Ishikawa (cell line): Measurements from ENCODE around the gene MTHFD2.

ENCODE experiments used
- CEBPB ChIP-seq: IDR thresholded peaks from 2 replicates; pipeline ENCODE4 v1.6.1; 2012
- CREB1 ChIP-seq: IDR thresholded peaks from 2 replicates; pipeline ENCODE4 v1.6.1; 2012; ENCODE audit warnings: low read depth
- EGR1 ChIP-seq: IDR thresholded peaks from 2 replicates; pipeline ENCODE4 v1.6.1; 2012
- EP300 ChIP-seq: IDR thresholded peaks from 2 replicates; pipeline ENCODE4 v1.6.1; 2012; ENCODE audit warnings: borderline replicate concordance
- FOXM1 ChIP-seq: IDR thresholded peaks from 2 replicates; pipeline ENCODE4 v1.6.1; 2012; ENCODE audit warnings: low read depth, borderline replicate concordance
- NFIC ChIP-seq: IDR thresholded peaks from 2 replicates; pipeline ENCODE4 v1.6.1; 2012
- RAD21 ChIP-seq: IDR thresholded peaks from 2 replicates; pipeline ENCODE4 v1.6.1; 2012; ENCODE audit warnings: low read depth
- TAF1 ChIP-seq: IDR thresholded peaks from 2 replicates; pipeline ENCODE4 v1.6.1; 2012; ENCODE audit warnings: low read depth, mild to moderate bottlenecking
- TCF12 ChIP-seq: IDR thresholded peaks from 2 replicates; pipeline ENCODE4 v1.6.1; 2012; ENCODE audit warnings: low read depth
- TEAD4 ChIP-seq: IDR thresholded peaks from 2 replicates; pipeline ENCODE4 v1.6.1; 2012
- YY1 ChIP-seq: IDR thresholded peaks from 2 replicates; pipeline ENCODE4 v1.6.1; 2012; ENCODE audit warnings: low read depth
- ZBTB7A ChIP-seq: IDR thresholded peaks from 2 replicates; pipeline ENCODE4 v1.6.1; 2012; ENCODE audit warnings: low read depth
- TF ChIP-seq, protein P1 (sequence below): IDR thresholded peaks from 2 replicates; pipeline ENCODE4 v1.6.1; 2012
- TF ChIP-seq, protein P2 (sequence below): IDR thresholded peaks from 2 replicates; pipeline ENCODE4 v1.6.1; 2012; ENCODE audit warnings: low read depth, mild to moderate bottlenecking
- TF ChIP-seq, protein P3 (sequence below): IDR thresholded peaks from 2 replicates; pipeline ENCODE4 v1.6.1; 2012

MTHFD2 gene

DNA sequence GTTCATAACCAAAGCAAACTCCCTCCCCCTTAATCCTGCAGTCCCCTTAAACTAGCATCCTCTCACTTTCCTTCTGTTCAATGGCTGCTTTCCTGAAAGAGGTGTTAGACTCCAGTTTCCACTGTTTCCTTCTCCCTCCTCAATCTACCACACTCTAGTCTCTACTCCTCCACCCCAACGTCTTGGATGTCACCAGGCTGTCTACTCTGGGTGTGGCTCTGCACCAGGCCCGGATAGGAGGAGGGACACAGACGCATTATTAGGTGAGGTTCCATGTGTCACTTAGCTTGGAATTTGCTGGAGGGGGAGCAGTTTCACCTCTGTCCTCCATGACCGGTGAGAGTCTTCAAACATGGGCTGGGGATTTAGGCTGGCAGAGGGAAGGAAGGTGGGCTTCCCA lies 61.3 kb downstream of the MTHFD2 start:
- TF ChIP-seq CEBPB (no peak), EGR1 (no peak), CREB1 (no peak), TCF12 (no peak), TEAD4 (no peak), RAD21 (no peak), FOXM1 (no peak), EP300 (no peak), NFIC (no peak), ZBTB7A (no peak), TAF1 (no peak), YY1 (no peak)
- TF ChIP-seq, protein P1, sequence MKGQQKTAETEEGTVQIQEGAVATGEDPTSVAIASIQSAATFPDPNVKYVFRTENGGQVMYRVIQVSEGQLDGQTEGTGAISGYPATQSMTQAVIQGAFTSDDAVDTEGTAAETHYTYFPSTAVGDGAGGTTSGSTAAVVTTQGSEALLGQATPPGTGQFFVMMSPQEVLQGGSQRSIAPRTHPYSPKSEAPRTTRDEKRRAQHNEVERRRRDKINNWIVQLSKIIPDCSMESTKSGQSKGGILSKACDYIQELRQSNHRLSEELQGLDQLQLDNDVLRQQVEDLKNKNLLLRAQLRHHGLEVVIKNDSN: no peak
- TF ChIP-seq, protein P2, sequence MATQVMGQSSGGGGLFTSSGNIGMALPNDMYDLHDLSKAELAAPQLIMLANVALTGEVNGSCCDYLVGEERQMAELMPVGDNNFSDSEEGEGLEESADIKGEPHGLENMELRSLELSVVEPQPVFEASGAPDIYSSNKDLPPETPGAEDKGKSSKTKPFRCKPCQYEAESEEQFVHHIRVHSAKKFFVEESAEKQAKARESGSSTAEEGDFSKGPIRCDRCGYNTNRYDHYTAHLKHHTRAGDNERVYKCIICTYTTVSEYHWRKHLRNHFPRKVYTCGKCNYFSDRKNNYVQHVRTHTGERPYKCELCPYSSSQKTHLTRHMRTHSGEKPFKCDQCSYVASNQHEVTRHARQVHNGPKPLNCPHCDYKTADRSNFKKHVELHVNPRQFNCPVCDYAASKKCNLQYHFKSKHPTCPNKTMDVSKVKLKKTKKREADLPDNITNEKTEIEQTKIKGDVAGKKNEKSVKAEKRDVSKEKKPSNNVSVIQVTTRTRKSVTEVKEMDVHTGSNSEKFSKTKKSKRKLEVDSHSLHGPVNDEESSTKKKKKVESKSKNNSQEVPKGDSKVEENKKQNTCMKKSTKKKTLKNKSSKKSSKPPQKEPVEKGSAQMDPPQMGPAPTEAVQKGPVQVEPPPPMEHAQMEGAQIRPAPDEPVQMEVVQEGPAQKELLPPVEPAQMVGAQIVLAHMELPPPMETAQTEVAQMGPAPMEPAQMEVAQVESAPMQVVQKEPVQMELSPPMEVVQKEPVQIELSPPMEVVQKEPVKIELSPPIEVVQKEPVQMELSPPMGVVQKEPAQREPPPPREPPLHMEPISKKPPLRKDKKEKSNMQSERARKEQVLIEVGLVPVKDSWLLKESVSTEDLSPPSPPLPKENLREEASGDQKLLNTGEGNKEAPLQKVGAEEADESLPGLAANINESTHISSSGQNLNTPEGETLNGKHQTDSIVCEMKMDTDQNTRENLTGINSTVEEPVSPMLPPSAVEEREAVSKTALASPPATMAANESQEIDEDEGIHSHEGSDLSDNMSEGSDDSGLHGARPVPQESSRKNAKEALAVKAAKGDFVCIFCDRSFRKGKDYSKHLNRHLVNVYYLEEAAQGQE: no peak
- TF ChIP-seq, protein P3, sequence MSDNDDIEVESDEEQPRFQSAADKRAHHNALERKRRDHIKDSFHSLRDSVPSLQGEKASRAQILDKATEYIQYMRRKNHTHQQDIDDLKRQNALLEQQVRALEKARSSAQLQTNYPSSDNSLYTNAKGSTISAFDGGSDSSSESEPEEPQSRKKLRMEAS: no peak

DNA sequence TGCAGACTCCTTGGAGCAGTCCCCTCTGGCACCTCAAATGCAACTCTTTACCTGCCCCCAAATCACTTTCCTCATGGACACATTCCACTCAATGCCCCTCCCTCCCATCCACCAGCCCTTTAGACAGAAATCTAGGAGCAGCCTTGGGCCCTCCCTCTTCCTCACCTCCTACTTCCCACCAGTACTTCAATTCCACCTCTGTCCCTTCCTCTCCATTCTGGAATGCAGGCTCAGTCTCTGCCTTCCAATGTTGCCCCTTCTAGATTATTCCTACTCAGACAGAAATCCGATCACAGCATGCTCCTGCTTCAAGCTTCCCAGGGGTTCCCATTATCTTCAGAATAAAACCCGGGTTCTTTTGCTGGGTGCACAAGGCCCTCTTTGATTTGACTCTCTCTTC lies 62.1 kb downstream of the MTHFD2 start:
- TF ChIP-seq NFIC (no peak), TAF1 (no peak), CEBPB (no peak), TEAD4 (no peak), YY1 (no peak), FOXM1 (no peak), CREB1 (no peak), RAD21 (no peak), EGR1 (no peak), ZBTB7A (no peak), EP300 (no peak), TCF12 (no peak)
- TF ChIP-seq, protein P3: no peak
- TF ChIP-seq, protein P1: no peak
- TF ChIP-seq, protein P2: no peak

DNA sequence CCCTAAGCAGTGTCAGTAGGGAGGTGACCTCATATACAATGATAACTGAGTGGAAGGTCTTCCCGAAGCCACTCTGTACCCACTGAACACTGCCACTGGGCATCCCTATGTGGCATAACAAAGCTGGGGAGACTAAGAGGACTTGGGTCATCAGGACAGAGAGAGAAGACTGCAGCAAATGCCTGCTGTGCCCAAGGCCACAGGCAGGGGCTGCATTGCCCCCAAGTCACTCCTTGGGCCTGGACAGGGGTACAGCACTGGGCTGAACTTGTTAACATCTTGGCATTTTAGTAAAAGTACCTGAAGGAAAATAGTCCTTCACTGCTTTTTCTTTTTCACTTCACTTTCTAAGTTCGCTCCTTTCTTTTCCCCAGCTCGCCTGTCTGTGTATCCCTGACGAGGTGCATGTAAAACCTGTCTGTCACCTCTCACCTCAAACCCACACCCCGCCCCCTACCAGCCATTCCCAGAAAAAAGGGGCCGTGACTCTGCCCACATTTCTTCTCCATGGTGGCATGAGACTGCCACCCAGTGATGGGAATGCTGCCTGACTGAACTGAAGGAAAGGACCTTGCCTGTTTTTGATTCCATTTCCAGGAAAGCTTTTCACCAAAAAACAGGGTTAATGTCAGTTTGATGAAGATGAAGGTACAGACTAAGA lies 62.9 kb downstream of the MTHFD2 start:
- TF ChIP-seq TCF12 (no peak), RAD21 (peak; percentile 70), FOXM1 (no peak), CEBPB (no peak), TEAD4 (peak; percentile 73), EP300 (no peak)

DNA sequence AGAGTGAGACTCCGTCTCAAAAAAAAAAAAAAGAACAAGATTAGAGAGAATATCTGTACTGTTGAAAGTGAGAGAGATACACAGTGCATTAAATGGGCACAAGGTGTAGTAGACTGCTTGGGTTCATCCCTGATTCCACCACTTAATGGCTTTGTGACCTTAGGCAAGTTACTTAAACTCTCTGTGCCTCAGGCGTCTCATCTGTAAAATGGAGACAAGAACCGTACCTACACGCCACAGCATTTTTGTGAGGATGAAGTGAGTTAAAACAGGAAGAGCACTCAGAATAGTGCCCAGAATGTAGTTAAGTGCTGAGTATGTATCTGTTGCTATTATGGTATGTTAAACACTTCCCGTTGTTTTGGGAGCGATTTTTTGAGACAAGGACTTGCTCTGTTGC lies 64.3 kb downstream of the MTHFD2 start:
- TF ChIP-seq ZBTB7A (no peak), TCF12 (no peak), YY1 (no peak), RAD21 (no peak), FOXM1 (no peak), TAF1 (no peak), CREB1 (no peak), EGR1 (no peak), CEBPB (no peak), TEAD4 (no peak), EP300 (no peak), NFIC (no peak)
- TF ChIP-seq, protein P1: no peak
- TF ChIP-seq, protein P2: no peak
- TF ChIP-seq, protein P3: no peak
